CD4-positive, alpha-beta T cell (primary cell): ENCODE results near the gene UNC13A. TPM values are rescaled to one million over a fixed set of nuclear protein-coding genes. Genes with fewer than 3 reads are reported as not detected.

Source experiments
- ATAC-seq: fragments of 200-7000 bp; cut with Tn5 transposase; one replicate; pipeline ENCODE4 v1.10.0; 2022; ENCODE audit warnings: mild to moderate bottlenecking; ENCODE audit not compliant: poor library complexity
- CTCF ChIA-PET: fragments of 350-600 bp; sonication (Branson Sonifier 250); formaldehyde crosslinking; loops from one replicate; lab custom pipeline; 2021; ENCODE audit warnings: antibody characterized with exemption, inconsistent platforms; lab: Charles Lee
- POLR2A ChIA-PET: fragments of 350-600 bp; sonication (Branson Sonifier 250); formaldehyde crosslinking; loops from one replicate; lab custom pipeline; 2021; ENCODE audit warnings: antibody characterized with exemption, inconsistent platforms; lab: Charles Lee
- DNase-seq, 14 experiments: peaks; one replicate each; pipeline ENCODE4 v3.0.0-alpha.2; 2013 to 2020; ENCODE audit warnings: mixed read lengths in 2 of 14
- H3K27ac ChIP-seq, 2 donors: one replicate each; pipeline versions ENCODE4 v1.5.1 to v1.7.0; 2013; ENCODE audit warnings: low read length in 2 of 2, low read depth in 1 of 2, mild to moderate bottlenecking in 1 of 2
- H3K27me3 ChIP-seq, 2 experiments: 1 replicate in 1 of 2; 2 replicates in 1 of 2; pipeline versions ENCODE4 v1.6.1 to v1.7.0; 2013; ENCODE audit warnings: low read length in 2 of 2, control low read depth in 1 of 2, mild to moderate bottlenecking in 1 of 2, moderate library complexity in 1 of 2; ENCODE audit not compliant: insufficient read depth in 2 of 2, control insufficient read depth in 1 of 2
- H3K36me3 ChIP-seq: one replicate; pipeline ENCODE4 v1.6.1; 2013; ENCODE audit warnings: low read length, control low read depth; ENCODE audit not compliant: insufficient read depth
- H3K4me1 ChIP-seq: one replicate; pipeline ENCODE4 v1.6.1; 2013; ENCODE audit warnings: low read length, control low read depth; ENCODE audit not compliant: insufficient read depth
- H3K4me3 ChIP-seq: one replicate; pipeline ENCODE4 v1.5.1; 2013; ENCODE audit warnings: mild to moderate bottlenecking, low read length, moderate library complexity
- H3K9me3 ChIP-seq, 2 experiments: 1 replicate in 1 of 2; 2 replicates in 1 of 2; pipeline versions ENCODE4 v1.6.1 to v1.7.0; 2013; ENCODE audit warnings: low read length in 2 of 2, mild to moderate bottlenecking in 2 of 2, control low read depth in 1 of 2, moderate library complexity in 1 of 2; ENCODE audit not compliant: control insufficient read depth in 1 of 2, insufficient read depth in 1 of 2
- H3K27ac Mint-ChIP-seq: one replicate; pipeline ENCODE4 v1.8.0; 2020; ENCODE audit warnings: mixed read lengths
- H3K27me3 Mint-ChIP-seq: one replicate; pipeline ENCODE4 v1.8.0; 2021; ENCODE audit warnings: mixed read lengths
- H3K36me3 Mint-ChIP-seq: one replicate; pipeline ENCODE4 v1.8.0; 2021; ENCODE audit warnings: low read depth, mixed read lengths
- H3K4me1 Mint-ChIP-seq: one replicate; pipeline ENCODE4 v1.8.0; 2021; ENCODE audit warnings: low read depth, mixed read lengths
- H3K4me3 Mint-ChIP-seq: one replicate; pipeline ENCODE4 v1.8.0; 2020; ENCODE audit warnings: mild to moderate bottlenecking, mixed read lengths
- H3K9me3 Mint-ChIP-seq: one replicate; pipeline ENCODE4 v1.8.0; 2020; ENCODE audit warnings: mixed read lengths
- CTCF ChIP-seq: fragments of 200-600 bp; IDR thresholded peaks from one replicate; pipeline ENCODE4 v1.8.0; 2022; ENCODE audit warnings: antibody characterized with exemption, mild to moderate bottlenecking
- intact Hi-C, 2 experiments: fragments of 100-400 bp; cut with DNase I in 1 of 2; cut with micrococcal nuclease in 1 of 2; formaldehyde crosslinking; loops; one replicate each; pipeline versions ENCODE4 v1.15.1 to v1.9.0; 2023 to 2025; cut with DNase I, micrococcal nuclease
- total RNA-seq, 174 experiments: library from RNA in 2 of 174; stranded (reverse) in 2 of 174; gene quantifications; one replicate each; pipeline ENCODE4 v1.2.3 and lab custom pipeline; 2021 to 2026

The UNC13A gene
- total RNA-seq, 2 experiments from 2014 or later, result 0.11 to 0.14 TPM

- no peak for ATAC-seq
- POLR2A ChIA-PET, result no interaction called here
Observed at GRCh38 chr19:17581211-17581874, 106.8 kb downstream of the UNC13A start.

GRCh38 chr19:17580470-17581144 is 107.5 kb downstream of the UNC13A start:
- TF ChIP-seq CTCF, result no peak
- no peaks in the 10 kb centered on the region for H3K27me3 Mint-ChIP-seq

More at GRCh38 chr19:17581211-17581874, 106.8 kb downstream of the UNC13A start:
- peaks cover 43% of the 10 kb centered on the region for H3K36me3 ChIP-seq
- H3K27ac Mint-ChIP-seq, result no peak overlapping the region
- H3K9me3 Mint-ChIP-seq, result no peaks in the 10 kb centered on the region
- H3K27me3 ChIP-seq, result no peaks in the 10 kb centered on the region
- DNase-seq, result no peak
- peaks cover 44% of the 10 kb centered on the region for H3K36me3 Mint-ChIP-seq
- H3K4me1 Mint-ChIP-seq, result no peaks in the 10 kb centered on the region
- no peak for TF ChIP-seq CTCF
- H3K27ac ChIP-seq, result no peak overlapping the region
- H3K27me3 Mint-ChIP-seq, result no peaks in the 10 kb centered on the region
- intact Hi-C loops, result no loop called here
- no peak overlapping the region for H3K4me3 ChIP-seq
- CTCF ChIA-PET, result no interaction called here
- H3K9me3 ChIP-seq, result no peaks in the 10 kb centered on the region
- no peak overlapping the region for H3K4me3 Mint-ChIP-seq
- no peaks in the 10 kb centered on the region for H3K4me1 ChIP-seq

GRCh38 chr19:17579661-17580244 is 108.4 kb downstream of the UNC13A start:
- no peak overlapping the region for H3K27ac Mint-ChIP-seq
- TF ChIP-seq CTCF, result no peak
- POLR2A ChIA-PET, result no interaction called here
- H3K4me3 Mint-ChIP-seq, result no peak overlapping the region
- Histone ChIP-seq H3K27ac (no peak overlapping the region), H3K4me3 (no peak overlapping the region), H3K9me3 (no peaks in the 10 kb centered on the region), H3K36me3 (peaks cover 55% of the 10 kb centered on the region), H3K27me3 (no peaks in the 10 kb centered on the region), H3K4me1 (no peaks in the 10 kb centered on the region)
- intact Hi-C loops, result no loop called here
- peaks cover 50% of the 10 kb centered on the region for H3K36me3 Mint-ChIP-seq
- no peaks in the 10 kb centered on the region for H3K27me3 Mint-ChIP-seq
- DNase-seq (peak in 3 of 14 experiments; percentile 16 to 57 (median 33)), ATAC-seq (peak; percentile 37)
- no peaks in the 10 kb centered on the region for H3K4me1 Mint-ChIP-seq
- CTCF ChIA-PET, result no interaction called here
- H3K9me3 Mint-ChIP-seq, result no peaks in the 10 kb centered on the region

More at GRCh38 chr19:17580470-17581144, 107.5 kb downstream of the UNC13A start:
- Mint-ChIP-seq H3K36me3 (peaks cover 49% of the 10 kb centered on the region), H3K9me3 (no peaks in the 10 kb centered on the region), H3K4me3 (no peak overlapping the region), H3K4me1 (no peaks in the 10 kb centered on the region), H3K27ac (no peak overlapping the region)
- DNase-seq (no peak), ATAC-seq (no peak)
- Histone ChIP-seq H3K36me3 (peaks cover 50% of the 10 kb centered on the region), H3K4me1 (no peaks in the 10 kb centered on the region), H3K4me3 (no peak overlapping the region), H3K27me3 (no peaks in the 10 kb centered on the region), H3K9me3 (no peaks in the 10 kb centered on the region), H3K27ac (no peak overlapping the region)
- intact Hi-C loops, result no loop called here
- ChIA-PET POLR2A (no interaction called here), CTCF (no interaction called here)
